Endothelial cell of umbilical vein (primary cell): Measurements from ENCODE around the gene ZDHHC22. TPM values are rescaled to one million over a fixed set of nuclear protein-coding genes. Genes with fewer than 3 reads are reported as not detected.

Source experiments
- BruUV-seq: library from RNA; stranded (reverse); fragments of 400-500 nt; replicated peaks from 2 replicates; lab custom pipeline; 2021; lab: Mats Ljungman, UMichigan
- CTCF ChIA-PET: fragments of 300-600, 350-600 bp; sonication (Branson Sonifier 250); formaldehyde crosslinking; loops from one replicate; lab custom pipeline; 2021; ENCODE audit warnings: antibody characterized with exemption, inconsistent platforms; lab: Charles Lee
- POLR2A ChIA-PET: fragments of 300-600, 350-600 bp; sonication (Branson Sonifier 250); formaldehyde crosslinking; loops from one replicate; lab custom pipeline; 2021; ENCODE audit warnings: antibody characterized with exemption, inconsistent platforms; lab: Charles Lee
- DNase-seq: peaks from one replicate; pipeline ENCODE4 v3.0.0-alpha.2; 2011; ENCODE audit warnings: low read depth, low spot score
- FAIRE-seq: peaks from 2 replicates; lab custom pipeline; 2011; peaks lifted over from hg19 to GRCh38; lab: Jason Lieb, UNC
- H2AFZ ChIP-seq: 2 replicates; pipeline ENCODE4 v1.6.0; 2012; ENCODE audit warnings: low read depth, low read length, control low read depth, inconsistent platforms
- H3K27ac ChIP-seq: 2 replicates; pipeline ENCODE4 v1.5.1; 2011; ENCODE audit warnings: low read depth, mild to moderate bottlenecking, control low read depth, low read length, moderate library complexity; ENCODE audit not compliant: insufficient read depth
- H3K27me3 ChIP-seq, 2 experiments: 2 replicates each; pipeline versions ENCODE4 v1.6.0 to v1.6.1; 2011; ENCODE audit warnings: low read length in 2 of 2, mixed read lengths in 1 of 2; ENCODE audit not compliant: control insufficient read depth in 2 of 2, insufficient read depth in 2 of 2
- H3K36me3 ChIP-seq, 2 experiments: 2 replicates in 1 of 2; 3 replicates in 1 of 2; pipeline ENCODE4 v1.5.1; 2011; ENCODE audit warnings: low read length in 2 of 2, mild to moderate bottlenecking in 1 of 2, moderate library complexity in 1 of 2; ENCODE audit not compliant: control insufficient read depth in 2 of 2, insufficient read depth in 2 of 2; ENCODE audit errors: extremely low read depth in 1 of 2
- H3K4me1 ChIP-seq: 3 replicates; pipeline ENCODE4 v1.5.1; 2011; ENCODE audit warnings: mild to moderate bottlenecking, low read length; ENCODE audit not compliant: control insufficient read depth, insufficient read depth; ENCODE audit errors: extremely low read depth
- H3K4me2 ChIP-seq: 2 replicates; pipeline ENCODE4 v1.6.1; 2011; ENCODE audit warnings: low read length, control low read depth, mixed read lengths; ENCODE audit not compliant: insufficient read depth
- H3K4me3 ChIP-seq, 3 experiments: fragments of 200-600 bp in 1 of 3; sonication (generic), shearing (Covaris generic) in 1 of 3; replicated peaks in 1 of 3; 2 replicates each; pipeline ENCODE4 v1.5.1; 2011 to 2016; ENCODE audit warnings: control low read depth in 3 of 3, low read length in 3 of 3, mild to moderate bottlenecking in 2 of 3, inconsistent platforms in 1 of 3, low read depth in 1 of 3, moderate library complexity in 1 of 3; ENCODE audit not compliant: insufficient read depth in 1 of 3
- H3K79me2 ChIP-seq: 2 replicates; pipeline ENCODE4 v1.6.0; 2012; ENCODE audit warnings: low read length, inconsistent platforms; ENCODE audit not compliant: control insufficient read depth, insufficient read depth
- H3K9ac ChIP-seq: replicated peaks from 2 replicates; pipeline ENCODE3; 2011; ENCODE audit warnings: low read length, control low read depth; ENCODE audit not compliant: insufficient read depth; ENCODE audit errors: extremely low read depth
- H3K9me1 ChIP-seq: replicated peaks from 3 replicates; pipeline ENCODE4 v1.6.0; 2011; ENCODE audit warnings: mild to moderate bottlenecking, low read length; ENCODE audit not compliant: control insufficient read depth, insufficient read depth; ENCODE audit errors: extremely low read depth
- H3K9me3 ChIP-seq: replicated peaks from 2 replicates; pipeline ENCODE4 v1.5.1; 2012; ENCODE audit warnings: low read length, inconsistent platforms; ENCODE audit not compliant: control insufficient read depth, insufficient read depth
- H4K20me1 ChIP-seq: replicated peaks from 2 replicates; pipeline ENCODE3; 2011; ENCODE audit warnings: mild to moderate bottlenecking, low read length; ENCODE audit not compliant: control insufficient read depth, insufficient read depth; ENCODE audit errors: extremely low read depth
- CTCF ChIP-seq, 2 donors: IDR thresholded peaks; 1 replicate in 1 of 2; 2 replicates in 1 of 2; pipeline ENCODE4 v1.5.1; 2011; ENCODE audit warnings: low read length in 2 of 2, mild to moderate bottlenecking in 2 of 2, moderate library complexity in 2 of 2, control low read depth in 1 of 2, inconsistent platforms in 1 of 2, low read depth in 1 of 2; ENCODE audit not compliant: insufficient read depth in 1 of 2; ENCODE audit errors: extremely low read depth in 1 of 2
- EZH2 ChIP-seq: IDR thresholded peaks from 2 replicates; pipeline ENCODE4 v1.6.1; 2012; ENCODE audit warnings: borderline replicate concordance, low read depth, mild to moderate bottlenecking, moderate library complexity, low read length, inconsistent platforms; ENCODE audit not compliant: severe bottlenecking
- FOS ChIP-seq: IDR thresholded peaks from 2 replicates; pipeline ENCODE4 v1.6.1; 2011; ENCODE audit warnings: mild to moderate bottlenecking, low read length, moderate library complexity, borderline replicate concordance; ENCODE audit not compliant: insufficient read depth
- GATA2 ChIP-seq: IDR thresholded peaks from 2 replicates; pipeline ENCODE4 v1.7.0; 2011; ENCODE audit warnings: low read depth, mild to moderate bottlenecking, moderate library complexity, mixed read lengths, low read length; ENCODE audit not compliant: insufficient read length, insufficient read depth
- JUN ChIP-seq: IDR thresholded peaks from 2 replicates; pipeline ENCODE4 v1.6.1; 2011; ENCODE audit warnings: borderline replicate concordance, low read depth; ENCODE audit not compliant: insufficient read length, insufficient read depth
- MYC ChIP-seq: IDR thresholded peaks from one replicate; pipeline ENCODE4 v1.6.1; 2011; ENCODE audit warnings: mild to moderate bottlenecking, low read depth, low read length
- POLR2A ChIP-seq: IDR thresholded peaks from 2 replicates; pipeline ENCODE4 v1.6.1; 2012; ENCODE audit warnings: low read depth, mild to moderate bottlenecking, control low read depth, low read length
- POLR2AphosphoS5 ChIP-seq: IDR thresholded peaks from 2 replicates; pipeline ENCODE4 v1.6.1; 2012; ENCODE audit warnings: low read depth, mild to moderate bottlenecking, control low read depth, low read length, moderate library complexity; ENCODE audit not compliant: insufficient read depth
- dilution Hi-C: fragments of 300-500 bp; cut with MboI; formaldehyde crosslinking; loops from one replicate; pipeline ENCODE4 v1.15.0; 2019; ENCODE audit warnings: low sequenced_read_pairs; ENCODE audit not compliant: extremely low pct_ligation_motif_present
- intact Hi-C: fragments of 100-400 bp; cut with micrococcal nuclease; formaldehyde crosslinking; loops from one replicate; pipeline ENCODE4 v1.10.0; 2022
- polyA plus RNA-seq, 4 experiments: library from polyadenylated mRNA; depleted of rRNA in 3 of 4; stranded (reverse) in 3 of 4; unstranded in 1 of 4; fragments of >200 nt; gene quantifications; 2 replicates each; pipeline versions ENCODE4 v1.2.1 to v1.2.3, GENCODE V29; 2011 to 2012; ENCODE audit warnings: missing spikeins in 1 of 4
- total RNA-seq: library from RNA; stranded (reverse); gene quantifications from 2 replicates; pipeline ENCODE4 v1.2.3, GENCODE V29; 2021
- TF ChIP-seq, protein P1 (sequence below): IDR thresholded peaks from 2 replicates; pipeline ENCODE4 v1.6.1; 2011; ENCODE audit not compliant: insufficient read depth, insufficient read length

The ZDHHC22 gene
- total and polyA plus RNA-seq, 2 donors (not counting 3 experiments of a cell fraction or from before 2014, with no cell fraction given) = 0.03 to 0.24 TPM

GRCh38 chr14:77155083-77155482 lies 13.5 kb upstream of the ZDHHC22 start:
- Histone ChIP-seq H3K36me3 (no peaks in the 10 kb centered on the region), H3K4me3 (no peak overlapping the region), H3K27ac (no peak overlapping the region), H3K79me2 (no peaks in the 10 kb centered on the region), H2AFZ (no peak overlapping the region), H3K4me2 (no peak overlapping the region), H4K20me1 (no peaks in the 10 kb centered on the region), H3K4me1 (no peaks in the 10 kb centered on the region), H3K27me3 (peaks cover 9 to 10% of the 10 kb centered on the region in 2 experiments), H3K9ac (no peak overlapping the region), H3K9me3 (no peaks in the 10 kb centered on the region), H3K9me1 (no peaks in the 10 kb centered on the region)
- intact Hi-C loops (loop anchor here (10.0 kb wide), 1 partner anchor 400 kb away; no protein-coding TSS in a partner anchor), dilution Hi-C loops (no loop called here)
- ChIA-PET POLR2A (no interaction called here), CTCF (interaction anchor here (2.0 to 8.9 kb wide), 2 partner anchors 8 to 160 kb away, joined by 6 to 212 read pairs; no protein-coding TSS in a partner anchor)
- TF ChIP-seq EZH2 (no peak), CTCF (IDR thresholded peaks at IDR 0.05; ENCODE audit: extremely low read depth in 1 of 2, insufficient read depth in 1 of 2, low read depth in 1 of 2, low read length in 2 of 2) (no peak), POLR2A (no peak), JUN (no peak), MYC (no peak), FOS (no peak), POLR2AphosphoS5 (no peak), GATA2 (no peak)
- TF ChIP-seq, protein P1, sequence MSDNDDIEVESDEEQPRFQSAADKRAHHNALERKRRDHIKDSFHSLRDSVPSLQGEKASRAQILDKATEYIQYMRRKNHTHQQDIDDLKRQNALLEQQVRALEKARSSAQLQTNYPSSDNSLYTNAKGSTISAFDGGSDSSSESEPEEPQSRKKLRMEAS = no peak
- no TSS peak for BruUV-seq
- FAIRE-seq (no peak), DNase-seq (no peak)
